NCI-H2029 (cell line): ENCODE results near the gene RAI1.

ENCODE experiments used
- DNase-seq: peaks from one replicate; lab custom pipeline; 2025; lab: John Stamatoyannopoulos, UW

The RAI1 gene

DNA sequence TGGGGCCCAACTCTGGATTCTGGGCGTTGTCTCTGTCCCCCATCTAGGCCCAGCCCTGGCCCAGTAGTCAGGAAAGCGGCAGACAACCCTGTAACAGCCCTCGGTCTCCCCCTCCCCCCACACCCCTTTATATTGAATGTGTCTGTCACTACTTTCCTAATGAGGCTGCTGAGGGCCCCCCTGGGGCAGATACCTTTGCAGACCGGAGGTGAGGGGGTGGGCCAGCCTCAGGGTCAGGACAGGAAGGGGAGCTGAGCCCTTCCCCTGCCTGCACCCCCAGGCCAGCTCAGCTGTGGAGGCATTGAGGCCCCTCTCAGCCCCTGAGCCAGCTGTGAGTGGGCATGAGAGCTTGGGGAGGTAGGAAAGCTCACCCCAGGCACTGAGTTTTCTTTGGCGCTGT is 17.1 kb downstream of the RAI1 start:
- DNase-seq: no peak

DNA sequence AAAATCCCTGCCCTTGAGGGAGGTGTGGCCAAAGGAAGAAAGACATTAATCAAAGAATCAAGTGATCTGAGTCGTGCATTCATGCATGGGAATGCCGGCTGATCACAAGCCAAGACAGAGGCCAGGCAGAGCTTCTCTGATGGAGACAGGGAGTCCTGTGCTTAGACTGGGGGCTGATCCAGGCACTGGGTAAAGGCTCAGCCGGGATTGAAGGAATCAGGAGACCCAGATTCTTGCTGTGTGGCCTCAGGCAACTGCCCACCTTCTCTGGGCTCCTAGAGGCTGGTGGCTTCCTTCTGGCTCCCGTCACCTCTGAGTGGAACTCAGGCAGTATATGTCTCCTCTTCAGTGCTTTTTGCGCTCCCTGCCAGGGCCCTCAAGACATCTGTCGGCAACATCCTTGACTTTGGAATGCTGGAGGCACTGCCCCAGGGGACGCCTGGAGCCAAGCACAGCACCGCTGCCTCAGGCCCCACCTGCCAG is 17.7 kb downstream of the RAI1 start:
- DNase-seq: no peak

DNA sequence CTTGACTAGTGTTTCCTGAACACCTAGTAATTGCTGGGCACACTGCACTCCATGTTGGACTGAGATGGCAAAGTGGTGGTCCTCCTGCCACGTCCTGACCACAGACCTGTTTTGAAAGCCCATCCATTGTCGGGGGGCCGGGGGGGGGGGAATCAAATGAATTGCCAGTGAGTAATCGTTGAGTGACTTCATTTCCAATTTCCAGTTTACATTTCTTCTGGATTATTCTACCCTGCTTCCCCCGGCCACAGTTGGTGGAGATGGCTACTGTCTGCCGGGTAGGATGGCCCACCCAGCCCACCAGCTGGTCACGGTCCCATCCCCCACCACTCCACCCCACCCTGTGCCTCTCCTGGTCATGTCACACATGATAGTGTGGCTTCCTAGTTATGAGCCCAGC is 18.2 kb downstream of the RAI1 start:
- no peak for DNase-seq

DNA sequence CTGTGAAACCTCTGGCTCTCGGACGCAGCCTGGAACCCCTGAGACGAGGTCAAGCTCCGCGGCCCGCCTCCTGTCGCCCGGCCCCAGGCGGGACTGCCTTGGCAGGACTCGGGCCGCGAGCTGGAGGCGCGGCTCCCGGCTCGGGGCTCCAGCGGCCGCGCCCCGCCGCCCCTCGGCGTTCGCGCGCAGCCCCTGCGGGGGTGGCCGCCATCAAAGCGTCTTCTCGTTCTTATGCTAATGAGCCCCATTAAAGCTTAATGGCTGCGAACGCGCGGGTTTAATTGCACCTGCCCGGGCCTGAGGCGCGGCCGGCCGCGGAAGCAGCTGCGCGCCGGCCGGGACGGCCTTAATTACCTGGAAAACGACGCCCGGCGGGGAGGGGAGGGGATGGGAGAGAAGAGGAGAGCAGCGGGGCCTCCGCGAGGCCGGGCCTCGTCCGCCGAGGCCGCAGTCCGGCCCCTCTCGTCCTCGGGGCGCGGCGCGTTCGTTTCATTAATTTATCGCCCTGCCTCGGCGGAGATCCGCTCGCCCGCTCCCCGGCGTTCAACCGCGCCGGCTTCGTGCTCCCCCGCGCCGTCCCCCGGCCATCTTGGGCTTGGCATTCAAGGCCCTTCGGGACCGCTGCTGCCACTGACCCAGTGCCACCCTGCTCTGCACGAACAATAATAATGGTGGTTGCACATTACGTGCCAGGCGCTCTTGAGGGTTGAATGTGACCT is 19.2 kb downstream of the RAI1 start:
- no peak for DNase-seq

DNA sequence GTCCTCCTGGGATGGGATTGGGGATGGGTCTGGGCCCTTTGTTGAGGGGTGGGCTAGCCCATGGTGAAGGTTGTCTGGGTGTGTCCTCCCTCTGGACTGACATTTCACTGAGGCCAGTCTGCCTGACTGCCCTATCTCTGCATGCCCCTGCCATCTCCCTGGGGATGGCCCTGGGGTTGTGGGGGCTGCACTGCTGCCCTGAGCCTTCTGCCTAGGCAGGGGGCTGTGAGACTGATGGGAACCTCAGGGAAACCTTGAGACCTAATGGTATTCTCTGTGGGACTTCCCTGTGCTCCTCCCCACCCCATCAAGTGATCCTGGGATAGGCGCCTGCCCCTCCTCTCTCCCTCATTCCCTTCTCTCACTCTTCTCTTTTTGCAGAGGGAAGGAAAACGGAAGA is 19.9 kb downstream of the RAI1 start:
- DNase-seq: no peak

DNA sequence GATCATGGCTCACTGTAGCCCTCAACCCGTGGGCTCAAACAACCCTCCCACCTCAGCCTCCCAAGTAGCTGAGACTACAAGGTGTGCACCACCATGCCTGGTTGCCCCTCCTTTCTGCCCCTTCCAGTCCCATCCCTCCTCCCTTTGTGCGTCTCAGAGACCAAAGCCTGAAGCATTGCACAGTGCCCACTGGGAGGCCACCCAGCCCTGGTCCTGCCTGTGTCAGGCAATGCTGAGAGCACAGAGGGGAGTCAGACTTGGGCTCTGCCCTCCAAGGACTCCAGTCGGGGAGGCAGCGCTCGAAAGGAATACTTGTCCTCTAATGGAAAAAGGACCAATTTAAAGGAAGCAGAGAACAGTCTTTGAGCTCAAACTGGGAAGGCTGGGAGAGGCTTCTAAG is 20.4 kb downstream of the RAI1 start:
- no peak for DNase-seq

DNA sequence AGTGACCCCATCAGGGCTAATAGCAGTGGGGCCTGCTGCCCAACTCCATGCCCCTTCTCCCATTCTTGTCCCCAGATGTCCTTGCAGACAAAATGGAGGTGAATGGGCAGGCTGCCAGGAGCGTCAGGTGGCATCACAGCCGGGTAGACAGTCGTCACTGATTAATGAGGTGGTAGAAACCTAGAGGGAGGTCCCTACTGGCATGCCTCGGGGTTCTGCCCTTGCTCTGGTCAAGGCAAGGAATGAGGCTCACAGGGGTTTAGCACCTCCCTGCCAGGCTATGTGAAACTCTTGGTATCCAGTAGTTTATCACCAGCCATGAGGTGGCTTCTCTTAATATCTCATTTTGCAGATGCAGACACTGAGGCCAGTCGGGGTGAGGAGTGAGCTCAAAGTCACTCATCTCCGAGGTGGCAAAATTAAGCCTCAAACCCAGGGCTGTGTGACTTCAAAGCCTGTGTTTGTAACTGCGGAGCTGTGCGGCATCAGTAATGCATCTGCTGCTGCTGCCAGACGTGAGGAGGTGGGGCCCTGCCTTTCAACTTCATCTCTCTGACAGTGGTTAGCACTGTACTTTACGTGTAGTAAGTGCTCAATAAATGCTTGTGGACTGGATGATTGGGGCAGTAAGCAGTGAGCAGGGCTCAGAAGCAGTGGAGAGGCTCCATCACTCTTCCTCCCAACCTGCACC is 21.3 kb downstream of the RAI1 start:
- no peak for DNase-seq

DNA sequence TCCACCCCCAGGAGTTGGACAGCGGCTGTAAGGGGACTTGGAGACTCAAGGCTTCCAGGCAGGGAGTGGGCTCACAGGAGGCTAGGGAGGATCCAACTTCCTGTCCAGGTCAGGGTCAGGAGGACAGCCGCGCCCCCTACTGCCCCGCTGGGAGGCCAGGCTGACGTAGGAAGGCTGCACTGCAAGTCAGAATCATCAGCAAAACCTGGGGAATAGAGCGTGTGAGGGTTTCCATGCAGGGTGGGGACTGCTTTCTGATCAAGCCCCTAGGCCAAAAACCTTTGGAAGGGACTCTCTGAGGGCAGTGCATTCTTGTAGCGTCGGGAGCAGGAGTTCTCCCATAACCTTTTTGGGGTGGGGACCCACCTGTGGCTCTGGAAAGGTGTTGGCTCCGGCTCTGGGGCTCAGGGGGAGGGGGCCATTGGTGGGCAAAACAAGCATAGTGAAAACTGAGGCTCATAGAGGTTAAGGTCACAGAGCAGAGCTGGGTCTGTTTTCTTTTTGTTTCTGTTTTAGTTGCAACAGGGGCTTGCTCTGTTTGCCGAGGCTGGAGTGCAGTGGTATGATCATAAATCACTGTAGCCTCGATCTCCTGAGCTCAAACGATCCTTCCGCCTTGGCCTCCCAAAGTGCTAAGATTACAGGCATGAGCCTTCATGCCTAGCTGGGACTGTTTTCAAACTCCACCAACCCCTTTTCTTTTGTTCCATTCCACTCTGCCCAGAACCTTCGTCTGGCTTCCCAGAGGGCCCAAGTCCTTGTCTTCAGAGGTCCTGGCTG is 22.1 kb downstream of the RAI1 start:
- DNase-seq: no peak

DNA sequence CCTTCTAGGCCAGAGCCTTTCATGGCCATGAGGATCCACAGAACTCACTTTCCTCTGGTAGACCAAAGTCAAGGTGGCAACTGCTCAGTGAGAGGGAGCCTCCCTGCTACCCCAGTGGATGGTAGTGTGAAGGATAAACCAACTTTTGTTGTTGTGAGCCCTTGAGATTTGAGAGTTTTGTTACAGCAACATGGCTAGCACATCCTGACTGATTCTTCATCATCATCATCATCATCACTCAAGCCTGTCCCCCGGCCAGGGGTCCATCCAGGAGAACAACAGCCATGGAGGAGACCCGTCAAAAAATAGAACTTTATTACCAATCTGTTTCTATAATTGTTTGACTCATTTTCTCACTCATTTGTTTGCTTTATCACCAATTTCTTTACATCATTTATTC is 23.7 kb downstream of the RAI1 start:
- DNase-seq: no peak

DNA sequence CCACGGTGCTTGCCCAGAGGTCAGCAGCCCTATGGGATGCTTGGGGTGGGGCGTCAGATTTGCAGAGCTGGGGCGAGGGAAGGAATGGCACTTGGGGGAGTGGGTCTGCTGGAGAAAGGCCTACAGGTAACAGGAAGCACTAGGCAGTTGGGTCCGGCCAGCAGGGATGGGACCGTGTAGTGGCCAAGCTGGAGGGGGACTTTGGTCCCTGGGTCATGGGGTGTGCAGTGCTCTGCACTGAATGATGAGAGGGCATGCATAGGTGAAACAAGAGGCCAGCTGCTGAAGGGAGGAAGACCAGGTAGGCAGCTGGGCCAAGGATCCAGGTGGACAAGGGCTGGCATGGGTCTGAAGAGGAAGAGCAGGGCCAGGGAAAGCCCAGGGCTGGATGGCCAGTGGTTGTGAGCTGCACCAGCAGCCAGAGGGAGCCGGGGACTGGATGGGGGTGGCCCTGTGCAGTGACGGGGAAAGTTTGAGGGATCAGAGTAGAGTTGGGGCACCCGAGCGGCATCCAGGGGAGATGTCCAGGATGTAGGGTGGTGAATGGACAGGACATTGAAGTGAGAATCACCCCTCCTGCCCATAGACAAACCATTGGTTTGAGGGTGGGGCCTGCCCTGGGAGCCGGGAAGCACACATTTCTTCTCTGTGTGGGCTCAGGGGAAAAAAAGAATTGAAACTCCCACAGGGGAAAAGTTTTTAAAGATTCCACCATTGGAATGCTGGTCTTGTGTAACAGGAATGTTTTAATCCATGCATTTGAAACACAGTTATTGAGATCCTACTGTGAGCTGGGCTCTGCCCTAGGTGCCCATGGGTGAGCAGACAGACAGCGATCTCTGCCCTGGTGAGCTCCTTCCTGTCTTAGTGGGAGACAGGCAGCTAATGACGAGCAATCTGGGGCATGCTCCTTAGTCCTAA is 25.1 kb downstream of the RAI1 start:
- no peak for DNase-seq

DNA sequence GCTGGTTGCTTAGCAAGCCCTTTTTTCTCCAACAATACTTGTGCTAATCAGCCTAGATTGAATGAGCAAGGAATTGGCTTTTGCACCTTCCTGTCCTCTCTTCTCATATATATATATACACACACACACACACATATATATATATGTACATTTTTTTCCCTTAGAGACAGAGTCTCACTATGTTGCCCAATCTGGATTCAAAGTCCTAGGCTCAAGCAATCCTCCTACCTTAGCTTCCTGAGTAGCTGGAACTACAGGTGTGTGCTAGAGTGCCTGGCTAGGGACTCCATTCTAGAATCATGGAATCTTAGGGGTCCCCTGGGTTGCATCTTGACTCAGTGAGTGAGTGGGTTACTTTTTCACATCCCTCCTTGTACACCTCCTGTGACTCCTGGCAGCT is 27.0 kb downstream of the RAI1 start:
- DNase-seq: no peak

DNA sequence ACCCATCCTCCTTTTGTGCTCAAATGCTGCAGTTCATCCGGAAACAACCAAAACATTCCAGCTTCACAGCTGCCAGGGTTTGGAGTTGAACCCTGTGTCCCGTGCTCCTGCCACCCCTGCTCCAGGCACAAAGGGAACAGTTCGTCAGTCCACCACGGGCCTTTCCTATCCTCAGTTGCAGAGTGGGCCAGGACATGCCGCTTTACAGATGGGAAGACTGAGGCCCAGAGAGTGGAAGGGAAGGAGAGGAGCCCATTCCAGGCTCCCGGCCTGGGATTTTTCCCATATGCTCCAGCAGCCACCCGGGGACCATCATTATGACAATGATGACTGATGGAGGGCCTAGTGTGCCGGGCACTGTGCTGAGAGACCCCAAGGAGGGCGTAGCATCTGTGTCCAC is 27.6 kb downstream of the RAI1 start:
- no peak for DNase-seq

DNA sequence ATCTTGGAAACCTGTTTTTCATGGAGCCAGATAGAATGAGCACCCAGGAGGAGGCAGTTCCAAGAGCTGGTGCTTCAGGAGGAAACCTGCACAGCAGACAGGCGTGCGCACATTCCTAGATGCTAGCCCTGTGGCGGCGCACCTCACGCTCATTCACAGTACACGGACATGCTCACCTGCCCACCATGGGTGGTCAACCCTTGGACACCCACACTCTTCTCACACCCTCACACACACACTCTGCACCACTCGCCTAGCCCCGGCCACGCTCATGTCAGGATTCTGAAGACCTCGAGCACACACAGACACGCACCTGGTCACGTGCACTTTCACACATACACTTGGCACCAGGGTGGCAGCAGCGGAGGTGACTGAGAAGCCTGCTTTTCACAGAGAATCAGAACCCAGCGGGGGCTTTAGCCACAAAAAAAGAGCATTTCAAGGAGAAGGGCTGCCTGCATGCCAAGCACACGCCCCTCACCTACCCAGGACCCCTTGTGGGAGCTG is 28.6 kb downstream of the RAI1 start:
- no peak for DNase-seq

DNA sequence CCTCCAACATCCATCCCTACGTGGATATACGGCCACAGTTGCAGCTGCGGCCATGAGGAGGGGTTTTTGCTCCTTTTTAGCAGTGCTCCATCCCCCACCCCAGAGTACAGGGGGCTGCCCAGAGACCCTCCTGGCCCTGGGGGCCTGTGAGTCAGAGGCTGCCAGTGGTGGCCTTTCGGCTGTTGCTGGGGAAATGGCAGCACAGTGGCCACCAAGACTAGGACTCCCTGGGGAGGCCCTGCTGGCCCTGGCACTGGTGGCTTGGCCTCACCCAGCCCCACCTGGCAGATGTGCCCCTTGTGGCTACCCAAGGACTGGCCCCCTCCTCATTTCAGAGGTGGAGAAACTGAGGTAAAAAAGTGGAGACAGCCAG is 29.1 kb downstream of the RAI1 start:
- DNase-seq: no peak

DNA sequence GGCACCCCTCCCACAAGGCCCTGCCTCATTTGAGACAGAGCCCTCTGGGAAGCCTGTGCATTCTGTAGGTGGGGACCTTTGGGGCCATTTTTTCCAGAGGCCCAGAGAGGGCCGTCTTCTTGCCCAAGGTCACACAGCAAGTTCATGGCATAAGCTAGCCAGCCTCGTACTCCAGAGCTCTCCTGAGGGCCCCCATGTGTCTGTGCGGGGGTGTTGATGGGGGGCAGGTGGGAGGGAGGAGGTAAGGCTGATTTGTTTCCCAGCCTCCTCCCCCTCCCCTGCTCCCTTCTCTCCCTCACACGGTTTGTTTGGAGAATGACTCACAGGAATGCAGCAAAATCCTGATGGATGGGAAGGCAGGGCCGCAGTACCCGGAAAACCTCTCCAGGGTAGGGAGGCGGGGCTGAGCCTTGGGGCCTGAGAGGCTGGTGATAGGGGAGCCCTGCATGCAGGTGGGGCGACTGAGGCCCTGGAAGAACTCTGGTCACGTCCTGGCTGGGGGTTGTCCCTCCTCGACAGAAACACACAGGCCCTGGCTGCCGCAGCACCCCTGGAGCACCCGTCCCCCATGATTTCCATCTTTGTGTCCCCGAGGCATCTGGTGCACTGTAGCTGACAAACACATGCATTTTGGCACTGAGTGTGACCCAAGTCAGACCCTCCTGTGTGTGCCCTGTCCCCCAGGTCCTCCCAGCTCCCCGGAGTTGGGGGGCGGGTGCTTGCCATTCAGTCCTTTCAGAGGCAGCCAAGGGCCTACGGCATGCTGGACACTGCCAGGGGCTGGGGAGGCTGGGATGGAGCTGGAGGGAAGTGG is 29.7 kb downstream of the RAI1 start:
- no peak for DNase-seq

DNA sequence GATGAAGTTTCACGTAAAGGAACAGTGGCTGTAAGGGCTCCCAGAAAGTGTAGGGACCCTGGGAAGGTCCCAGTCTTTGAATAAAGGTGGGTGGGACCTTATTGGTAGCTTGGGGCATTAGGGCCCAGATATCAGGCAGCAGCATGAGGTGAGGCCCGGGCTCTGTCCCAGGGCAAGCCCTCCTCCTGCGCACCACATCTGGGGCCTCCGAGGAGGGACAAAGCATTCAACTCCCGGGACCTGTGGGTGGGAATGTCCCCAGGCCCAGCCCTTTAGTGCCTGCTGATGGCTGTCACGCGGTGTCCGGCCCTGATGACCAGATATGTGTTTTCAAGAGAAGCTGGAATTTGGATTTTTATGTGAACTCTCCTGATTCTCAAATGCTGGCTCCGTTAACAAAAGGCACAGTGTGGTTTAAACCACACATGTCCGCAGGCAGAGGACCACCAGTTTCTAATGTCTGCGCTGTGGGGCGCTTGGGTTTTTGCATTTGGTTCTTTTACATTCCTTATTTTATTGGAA is 30.4 kb downstream of the RAI1 start:
- DNase-seq: no peak

DNA sequence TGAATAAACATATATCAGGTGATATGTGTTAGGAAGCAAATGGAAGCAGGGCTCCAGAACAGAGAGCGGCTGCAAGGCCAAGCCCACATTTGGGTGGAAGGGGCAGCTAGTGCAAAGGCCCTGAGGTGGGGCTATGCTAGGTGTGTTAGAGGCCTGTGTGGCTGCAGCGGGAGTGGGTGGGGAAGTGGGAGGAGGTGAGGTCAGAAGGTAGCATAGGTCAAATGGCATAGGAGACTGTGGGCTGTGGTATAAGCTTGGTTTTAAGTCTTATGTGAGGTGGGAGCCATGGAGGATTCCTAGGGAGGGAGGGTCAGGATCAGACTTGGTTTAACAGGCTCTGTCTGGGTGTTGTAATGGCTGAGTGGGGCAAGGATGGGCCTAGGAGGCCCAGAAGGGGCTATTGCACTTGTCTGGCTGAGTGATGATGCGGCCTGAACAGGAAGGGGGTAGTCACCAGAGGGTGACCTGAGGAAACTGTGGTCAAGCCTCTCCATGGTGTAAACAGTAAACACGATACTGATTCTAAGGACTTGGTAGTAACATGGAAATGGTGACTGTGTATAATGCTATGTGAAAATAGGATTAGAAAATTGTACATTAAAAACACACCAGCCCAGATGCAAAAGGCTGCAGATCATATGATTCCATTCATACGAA is 31.1 kb downstream of the RAI1 start:
- no peak for DNase-seq

DNA sequence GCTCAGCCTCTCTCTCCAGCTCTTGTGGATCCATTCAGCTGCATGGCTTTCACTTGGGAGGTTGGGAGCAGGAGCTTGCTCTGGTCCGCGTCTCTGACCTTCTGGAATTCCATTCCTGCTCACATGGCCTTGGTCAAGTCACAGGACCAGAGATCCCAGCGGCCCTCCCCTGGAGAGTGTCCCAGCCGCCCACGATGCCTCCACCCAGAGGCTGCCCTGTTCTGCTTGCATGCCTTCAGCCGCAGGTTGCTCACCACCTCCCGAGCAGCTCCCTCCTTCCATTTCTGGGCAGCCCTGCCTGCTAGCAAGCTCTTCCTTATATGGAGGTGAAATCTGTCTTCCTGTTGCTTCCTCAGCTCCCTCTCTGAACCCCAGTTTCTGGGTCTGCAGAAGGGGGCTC is 32.6 kb downstream of the RAI1 start:
- DNase-seq: no peak

DNA sequence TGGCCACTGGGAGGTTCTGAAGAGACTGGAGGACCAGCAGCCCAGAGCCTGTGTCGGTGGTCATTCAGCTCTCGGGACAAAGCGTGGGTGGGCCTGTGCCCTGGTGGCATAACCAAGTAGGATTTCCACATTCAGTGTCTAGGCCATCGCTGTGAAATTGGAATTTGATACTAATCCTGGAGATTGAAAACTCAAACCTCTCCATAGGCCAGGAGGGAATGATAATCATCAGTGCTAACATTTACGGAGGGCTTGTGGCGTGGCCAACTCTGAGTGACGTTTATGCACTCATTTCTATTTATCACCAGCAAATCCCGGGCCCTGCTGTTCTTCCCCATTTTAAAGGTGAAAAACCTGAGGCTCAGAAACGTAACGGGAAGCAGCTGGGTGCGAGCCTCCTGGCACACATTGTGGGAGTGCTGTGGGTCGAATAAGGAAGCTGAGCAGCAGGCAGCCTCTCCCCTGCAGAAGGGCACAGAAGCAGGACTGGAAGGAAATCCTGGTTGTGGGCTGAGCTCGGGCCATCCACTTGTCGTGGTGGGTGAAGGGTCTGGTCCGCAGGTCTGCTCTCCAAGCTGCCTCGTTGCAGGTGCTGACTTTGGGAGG is 33.1 kb downstream of the RAI1 start:
- DNase-seq: no peak

DNA sequence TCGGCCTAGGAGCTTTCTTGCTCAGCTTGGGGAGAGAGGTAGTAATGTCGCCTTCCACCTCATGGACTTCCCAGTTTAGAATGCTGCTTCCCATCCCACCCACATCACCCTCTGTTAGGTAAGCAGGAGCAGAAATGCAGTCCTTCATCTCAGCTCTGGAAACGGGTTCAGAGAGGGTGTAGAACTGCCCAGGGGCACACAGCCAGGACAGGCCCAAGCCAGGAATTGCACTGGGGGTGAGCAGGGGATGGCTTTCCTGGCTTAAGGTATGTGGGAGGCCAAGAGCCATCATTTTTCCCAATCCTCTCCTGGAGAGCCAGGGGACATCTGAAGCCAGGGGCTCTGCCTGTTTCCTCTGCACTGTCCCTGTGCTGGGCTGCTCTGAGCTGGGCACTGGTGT is 33.6 kb downstream of the RAI1 start:
- DNase-seq: no peak
